A549 (cell line): ENCODE measurements around the gene SEMA4B. TPM values are rescaled to one million over a fixed set of nuclear protein-coding genes. Genes with fewer than 3 reads are reported as not detected.

Source experiments
- ATAC-seq, 2 experiments: fragments of 200-7000 bp in 1 of 2; fragments of >200 bp in 1 of 2; cut with Nextera tagmentation in 1 of 2; cut with Tn5 transposase in 1 of 2; 3 replicates each; pipeline versions ENCODE4 v1.8.0 to v1.9.1; 2018 to 2020; ENCODE audit warnings: mild to moderate bottlenecking in 1 of 2, moderate library complexity in 1 of 2
- CTCF ChIA-PET: fragments of 300-600 bp; sonication (Branson Sonifier 250); formaldehyde crosslinking; extraction: SDS; loops from one replicate; lab custom pipeline; 2021; ENCODE audit warnings: antibody characterized with exemption, inconsistent platforms; lab: Yijun Ruan, JAX
- POLR2A ChIA-PET: fragments of 350-600 bp; formaldehyde crosslinking; extraction: SDS; loops from one replicate; lab custom pipeline; 2021; ENCODE audit warnings: antibody characterized with exemption, inconsistent platforms; lab: Yijun Ruan, JAX
- DNase-seq, 2 experiments: peaks; one replicate each; pipeline versions ENCODE4 v3.0.0 to v3.0.0-alpha.2; 2011 to 2016; ENCODE audit warnings: low read depth in 1 of 2, low spot score in 1 of 2
- FAIRE-seq: peaks from 2 replicates; lab custom pipeline; 2011; peaks lifted over from hg19 to GRCh38; lab: Jason Lieb, UNC
- H3K27ac ChIP-seq, 2 experiments: fragments of >200 bp; sonication (Bioruptor Twin); formaldehyde crosslinking; 3 replicates each; pipeline ENCODE4 v1.5.1; 2016 to 2017
- H3K4me1 ChIP-seq: fragments of >200 bp; sonication (Bioruptor Twin); formaldehyde crosslinking; 3 replicates; pipeline ENCODE4 v1.6.1; 2016
- H3K4me2 ChIP-seq: fragments of >200 bp; sonication (Bioruptor Twin); formaldehyde crosslinking; 3 replicates; pipeline ENCODE4 v1.6.1; 2016
- H3K4me3 ChIP-seq: fragments of >200 bp; sonication (Bioruptor Twin); formaldehyde crosslinking; 3 replicates; pipeline ENCODE4 v1.5.1; 2016
- H3K9me3 ChIP-seq: fragments of >200 bp; sonication (Bioruptor Twin); formaldehyde crosslinking; 3 replicates; pipeline ENCODE4 v1.6.1; 2016
- BHLHE40 ChIP-seq: IDR thresholded peaks from 2 replicates; pipeline ENCODE4 v1.6.1; 2012; ENCODE audit warnings: low read depth, low read length, inconsistent platforms
- CEBPB ChIP-seq, 2 experiments: fragments of >200 bp in 1 of 2; sonication (Bioruptor Twin) in 1 of 2; formaldehyde crosslinking in 1 of 2; IDR thresholded peaks; 2 replicates each; pipeline ENCODE4 v1.6.1; 2012 to 2016
- FOSL2 ChIP-seq, 2 experiments: fragments of 450-650 bp in 1 of 2; fragments of >200 bp in 1 of 2; sonication (Bioruptor Twin) in 1 of 2; formaldehyde crosslinking; IDR thresholded peaks; 2 replicates each; pipeline versions ENCODE4 v1.5.0 to v1.6.1; 2016 to 2020; ENCODE audit warnings: mild to moderate bottlenecking in 1 of 2, moderate library complexity in 1 of 2
- HDAC2 ChIP-seq: fragments of 200-600 bp; sonication (generic); IDR thresholded peaks from 2 replicates; pipeline ENCODE4 v1.6.1; 2016
- HOXB13 ChIP-seq: fragments of 250-450 bp; sonication (Bioruptor Pico); IDR thresholded peaks from 2 replicates; pipeline ENCODE4 v1.5.0; 2020; ENCODE audit warnings: low read depth, mild to moderate bottlenecking, moderate library complexity
- KDM1A ChIP-seq: fragments of 200-600 bp; sonication (generic); IDR thresholded peaks from 2 replicates; pipeline ENCODE4 v1.6.1; 2016; ENCODE audit warnings: low read depth, mild to moderate bottlenecking
- KDM5A ChIP-seq: fragments of 200-600 bp; sonication (generic); IDR thresholded peaks from 2 replicates; pipeline ENCODE4 v1.6.1; 2016; ENCODE audit warnings: antibody characterized with exemption, mild to moderate bottlenecking
- MAFK ChIP-seq: fragments of 450-650 bp; IDR thresholded peaks from 2 replicates; pipeline ENCODE4 v1.6.1; 2014; ENCODE audit not compliant: partially characterized antibody
- MAZ ChIP-seq: fragments of 150-350 bp; IDR thresholded peaks from 2 replicates; pipeline ENCODE4 v1.6.1; 2014; ENCODE audit warnings: antibody characterized with exemption, low read depth, low read length, borderline replicate concordance
- MYC ChIP-seq: IDR thresholded peaks from 2 replicates; pipeline ENCODE4 v1.6.1; 2012; ENCODE audit warnings: mild to moderate bottlenecking, inconsistent platforms, low read length, improper control_type of control experiment, borderline replicate concordance
- NFE2L2 ChIP-seq: fragments of 150-350 bp; conservative IDR thresholded peaks from 2 replicates; pipeline ENCODE4 v1.6.1; 2014; ENCODE audit warnings: low read length
- NR3C1 ChIP-seq: fragments of >200 bp; sonication (Bioruptor Twin); formaldehyde crosslinking; IDR thresholded peaks from 3 replicates; pipeline ENCODE4 v1.6.1; 2017
- PHF8 ChIP-seq: fragments of 200-600 bp; sonication (generic); IDR thresholded peaks from 2 replicates; pipeline ENCODE4 v1.6.1; 2016; ENCODE audit warnings: low read depth, mild to moderate bottlenecking, antibody characterized with exemption, moderate library complexity, borderline replicate concordance
- RAD21 ChIP-seq, 2 experiments: fragments of >200 bp in 1 of 2; sonication (Bioruptor Twin) in 1 of 2; formaldehyde crosslinking in 1 of 2; IDR thresholded peaks in 1 of 2; conservative IDR thresholded peaks in 1 of 2; 2 replicates in 1 of 2; 3 replicates in 1 of 2; pipeline ENCODE4 v1.6.1; 2012 to 2018; ENCODE audit warnings: inconsistent platforms in 1 of 2
- RNF2 ChIP-seq: fragments of 200-600 bp; sonication (generic); IDR thresholded peaks from 2 replicates; pipeline ENCODE4 v1.6.1; 2016; ENCODE audit warnings: low read depth, mild to moderate bottlenecking, antibody characterized with exemption, moderate library complexity, borderline replicate concordance
- SMC3 ChIP-seq: fragments of >200 bp; sonication (Bioruptor Twin); formaldehyde crosslinking; IDR thresholded peaks from 3 replicates; pipeline ENCODE4 v1.6.1; 2018; ENCODE audit warnings: inconsistent platforms
- SREBF2 ChIP-seq: fragments of 450-650 bp; IDR thresholded peaks from 2 replicates; pipeline ENCODE4 v1.6.1; 2014; ENCODE audit warnings: mild to moderate bottlenecking, moderate library complexity
- ZFP36 ChIP-seq: fragments of 450-650 bp; IDR thresholded peaks from 2 replicates; pipeline ENCODE4 v1.6.1; 2014; ENCODE audit warnings: borderline replicate concordance; ENCODE audit not compliant: partially characterized antibody
- ZSCAN20 ChIP-seq: fragments of 250-450 bp; sonication (Bioruptor Pico); IDR thresholded peaks from 2 replicates; pipeline ENCODE4 v1.8.0; 2022; ENCODE audit warnings: mild to moderate bottlenecking, moderate library complexity
- WGBS: methylation state at CpG from one replicate; pipeline ENCODE4 v1.1.6; 2017; ENCODE audit errors: missing lambda C conversion rate; 5-methylcytosine and 5-hydroxymethylcytosine counted together
- polyA plus RNA-seq, 4 experiments: library from polyadenylated mRNA; depleted of rRNA in 3 of 4; stranded (reverse); fragments of >200 nt; fragmentation: RNase III in 1 of 4; extraction: RNeasy Plus Mini Kit Qiagen cat#74134 plus additional on column Dnase treatment in 1 of 4; gene quantifications; 2 replicates in 3 of 4; 3 replicates in 1 of 4; pipeline ENCODE4 v1.2.3, GENCODE V29; 2011 to 2017
- TF ChIP-seq, protein P1 (sequence below): fragments of 250-450 bp; sonication (Bioruptor Pico); IDR thresholded peaks from 2 replicates; pipeline ENCODE4 v1.5.0; 2020; ENCODE audit warnings: low read depth, mild to moderate bottlenecking, moderate library complexity
- TF ChIP-seq, protein P2 (sequence below): IDR thresholded peaks from 2 replicates; pipeline ENCODE4 v1.6.1; 2012; ENCODE audit warnings: low read depth, borderline replicate concordance
- TF ChIP-seq, protein P3 (sequence below): IDR thresholded peaks from 2 replicates; pipeline ENCODE4 v1.6.1; 2012
- TF ChIP-seq, protein P4 (sequence below): fragments of 250-450 bp; sonication (Bioruptor Pico); IDR thresholded peaks from 2 replicates; pipeline ENCODE4 v1.5.0; 2021; ENCODE audit warnings: mild to moderate bottlenecking, moderate library complexity, borderline replicate concordance

The SEMA4B gene
- polyA plus RNA-seq, 2 of the 4 experiments (the other 2 are of a cell fraction): 45.3 to 47.1 TPM

DNA sequence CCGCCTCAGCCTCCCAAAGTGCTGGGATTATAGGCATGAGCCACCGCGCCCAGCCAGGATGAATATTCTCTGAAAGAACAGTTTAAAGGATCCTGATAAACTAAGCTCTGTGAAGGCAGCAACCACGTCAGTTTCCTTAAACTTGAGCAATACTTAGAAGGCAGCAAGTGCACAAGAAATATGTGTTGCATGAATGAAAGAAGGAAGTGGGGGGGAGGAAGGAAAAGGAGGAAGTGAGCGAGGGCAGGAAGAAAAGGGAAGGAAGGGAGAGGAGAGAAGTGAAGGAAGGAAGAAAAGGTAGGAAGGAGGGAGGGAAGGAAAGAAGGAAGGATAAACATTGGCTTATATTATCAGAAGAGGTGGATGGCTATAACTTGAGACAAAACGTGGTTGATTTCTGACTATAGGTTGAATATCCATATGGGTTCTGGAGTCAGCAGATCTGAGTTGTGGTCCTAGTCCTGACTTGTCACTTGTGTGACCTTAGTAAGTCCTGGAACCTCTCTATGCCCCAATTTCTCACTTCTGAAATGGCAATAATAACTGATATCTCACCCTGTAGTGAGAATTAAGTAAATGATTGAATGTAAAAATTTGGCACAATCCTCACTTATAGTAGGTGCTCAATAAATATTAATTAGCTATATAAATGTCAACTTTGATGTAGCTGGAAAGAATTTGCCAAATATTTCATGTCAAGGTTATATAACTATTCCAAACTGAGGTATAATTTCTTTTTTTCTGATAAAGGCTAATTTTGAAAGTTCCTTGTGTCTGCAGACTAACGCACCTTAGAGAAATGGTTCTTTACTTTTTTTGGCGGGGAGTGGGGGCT is 12.0 kb upstream of the SEMA4B start (continued):
- no peak for TF ChIP-seq FOSL2 (IDR thresholded peaks at IDR 0.05)
- TF ChIP-seq FOSL2 (CRISPR knock-in tag; IDR thresholded peaks at IDR 0.05): no peak
- no peak for TF ChIP-seq SREBF2
- TF ChIP-seq HOXB13 (CRISPR knock-in tag): no peak
- TF ChIP-seq NFE2L2: no peak
- TF ChIP-seq, protein P1, sequence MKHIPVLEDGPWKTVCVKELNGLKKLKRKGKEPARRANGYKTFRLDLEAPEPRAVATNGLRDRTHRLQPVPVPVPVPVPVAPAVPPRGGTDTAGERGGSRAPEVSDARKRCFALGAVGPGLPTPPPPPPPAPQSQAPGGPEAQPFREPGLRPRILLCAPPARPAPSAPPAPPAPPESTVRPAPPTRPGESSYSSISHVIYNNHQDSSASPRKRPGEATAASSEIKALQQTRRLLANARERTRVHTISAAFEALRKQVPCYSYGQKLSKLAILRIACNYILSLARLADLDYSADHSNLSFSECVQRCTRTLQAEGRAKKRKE (CRISPR knock-in tag): no peak
- no peak for TF ChIP-seq PHF8
- TF ChIP-seq MAFK: no peak
- no peak for TF ChIP-seq KDM1A
- no peak for TF ChIP-seq ZSCAN20
- no peak for TF ChIP-seq BHLHE40
- no peak for TF ChIP-seq MYC

DNA sequence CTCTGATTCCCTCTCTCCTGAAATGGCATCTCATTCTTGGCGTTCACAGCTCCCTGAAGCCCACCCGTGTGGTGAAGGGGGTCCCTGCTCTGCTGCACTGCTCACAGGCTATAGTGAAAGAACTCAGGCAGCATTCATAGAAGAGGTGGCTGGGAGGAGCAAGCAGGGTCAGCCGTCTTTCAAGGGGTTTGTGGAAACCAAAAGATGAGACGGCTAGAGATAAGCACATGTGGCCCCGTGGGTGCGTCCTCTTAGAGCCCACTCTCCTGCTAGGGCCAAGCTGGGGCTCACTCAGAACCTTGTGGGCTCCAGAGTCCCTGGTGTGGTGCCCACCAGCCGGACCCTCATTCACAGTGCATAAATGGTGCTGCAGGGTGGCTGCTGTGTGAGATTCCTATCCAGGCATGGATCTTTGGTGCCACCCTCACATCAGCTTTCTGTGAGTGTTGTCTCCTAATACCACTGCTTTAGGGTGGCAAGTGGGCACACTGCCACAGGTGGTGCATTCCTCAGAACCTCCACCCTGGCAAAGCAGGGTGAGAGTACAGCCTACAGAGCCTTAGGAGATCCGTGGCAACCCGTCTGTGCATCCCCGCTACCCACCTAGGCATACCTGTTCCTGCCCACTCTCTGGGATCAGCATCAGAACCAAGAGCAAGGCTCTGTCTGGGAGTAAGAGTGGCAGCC is 11.2 kb upstream of the SEMA4B start:
- ChIA-PET CTCF (interaction anchor here (0.9 to 7.4 kb wide), 8 partner anchors 11 to 457 kb away, joined by 3 to 68 read pairs (median 6); partner anchors contain the start of gene SEMA4B), POLR2A (interaction anchor here (1.3 to 2.2 kb wide), 2 partner anchors 11 to 44 kb away, joined by 4 to 7 read pairs; partner anchors contain the start of genes CIB1, GDPGP1 and SEMA4B)
- ATAC-seq (no peak), FAIRE-seq (no peak), DNase-seq (no peak)
- H3K4me2 ChIP-seq: peak overlapping the region; percentile 61
- WGBS: 86% methylated on average over 10 of the region's 10 CpGs
- H3K4me1 ChIP-seq: peaks cover 66% of the 10 kb centered on the region
- TF ChIP-seq NR3C1 (no peak), RNF2 (no peak), CEBPB (IDR thresholded peaks at IDR 0.05) (no peak), KDM5A (no peak), SMC3 (no peak), PHF8 (no peak), ZFP36 (no peak), NFE2L2 (no peak), HDAC2 (no peak), MAZ (no peak), RAD21 (conservative IDR thresholded peaks at IDR 0.05 in 1 of 2, IDR thresholded peaks at IDR 0.05 in 1 of 2) (no peak)
- TF ChIP-seq, protein P2, sequence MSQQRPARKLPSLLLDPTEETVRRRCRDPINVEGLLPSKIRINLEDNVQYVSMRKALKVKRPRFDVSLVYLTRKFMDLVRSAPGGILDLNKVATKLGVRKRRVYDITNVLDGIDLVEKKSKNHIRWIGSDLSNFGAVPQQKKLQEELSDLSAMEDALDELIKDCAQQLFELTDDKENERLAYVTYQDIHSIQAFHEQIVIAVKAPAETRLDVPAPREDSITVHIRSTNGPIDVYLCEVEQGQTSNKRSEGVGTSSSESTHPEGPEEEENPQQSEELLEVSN: no peak
- TF ChIP-seq, protein P3, sequence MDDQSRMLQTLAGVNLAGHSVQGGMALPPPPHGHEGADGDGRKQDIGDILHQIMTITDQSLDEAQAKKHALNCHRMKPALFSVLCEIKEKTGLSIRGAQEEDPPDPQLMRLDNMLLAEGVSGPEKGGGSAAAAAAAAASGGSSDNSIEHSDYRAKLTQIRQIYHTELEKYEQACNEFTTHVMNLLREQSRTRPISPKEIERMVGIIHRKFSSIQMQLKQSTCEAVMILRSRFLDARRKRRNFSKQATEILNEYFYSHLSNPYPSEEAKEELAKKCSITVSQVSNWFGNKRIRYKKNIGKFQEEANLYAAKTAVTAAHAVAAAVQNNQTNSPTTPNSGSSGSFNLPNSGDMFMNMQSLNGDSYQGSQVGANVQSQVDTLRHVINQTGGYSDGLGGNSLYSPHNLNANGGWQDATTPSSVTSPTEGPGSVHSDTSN: no peak
- TF ChIP-seq, protein P4, sequence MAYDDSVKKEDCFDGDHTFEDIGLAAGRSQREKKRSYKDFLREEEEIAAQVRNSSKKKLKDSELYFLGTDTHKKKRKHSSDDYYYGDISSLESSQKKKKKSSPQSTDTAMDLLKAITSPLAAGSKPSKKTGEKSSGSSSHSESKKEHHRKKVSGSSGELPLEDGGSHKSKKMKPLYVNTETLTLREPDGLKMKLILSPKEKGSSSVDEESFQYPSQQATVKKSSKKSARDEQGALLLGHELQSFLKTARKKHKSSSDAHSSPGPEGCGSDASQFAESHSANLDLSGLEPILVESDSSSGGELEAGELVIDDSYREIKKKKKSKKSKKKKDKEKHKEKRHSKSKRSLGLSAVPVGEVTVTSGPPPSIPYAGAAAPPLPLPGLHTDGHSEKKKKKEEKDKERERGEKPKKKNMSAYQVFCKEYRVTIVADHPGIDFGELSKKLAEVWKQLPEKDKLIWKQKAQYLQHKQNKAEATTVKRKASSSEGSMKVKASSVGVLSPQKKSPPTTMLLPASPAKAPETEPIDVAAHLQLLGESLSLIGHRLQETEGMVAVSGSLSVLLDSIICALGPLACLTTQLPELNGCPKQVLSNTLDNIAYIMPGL (CRISPR knock-in tag): no peak
- TF ChIP-seq, protein P1 (CRISPR knock-in tag): no peak
- no peaks in the 10 kb centered on the region for H3K9me3 ChIP-seq
- H3K4me3 ChIP-seq: no peak overlapping the region
- peak overlapping the region; percentile 74 to 89 for H3K27ac ChIP-seq
